WERI-Rb-1 (cell line): ENCODE data around the gene C1QTNF6.

ENCODE experiments used
- DNase-seq: peaks from one replicate; pipeline ENCODE4 v3.0.0-alpha.2; 2020
- H3K27ac ChIP-seq: fragments of 250-450 bp; sonication (Bioruptor Pico); 2 replicates; pipeline ENCODE4 v1.5.1; 2020; ENCODE audit warnings: mild to moderate bottlenecking, moderate library complexity
- H3K27me3 ChIP-seq: fragments of 250-450 bp; sonication (Bioruptor Pico); 2 replicates; pipeline ENCODE4 v1.5.1; 2021; ENCODE audit warnings: mild to moderate bottlenecking, low read depth, moderate library complexity; ENCODE audit not compliant: insufficient read depth, severe bottlenecking
- H3K36me3 ChIP-seq: fragments of 250-450 bp; sonication (Bioruptor Pico); 2 replicates; pipeline ENCODE4 v1.5.1; 2020; ENCODE audit warnings: mild to moderate bottlenecking, moderate library complexity
- H3K4me3 ChIP-seq: 2 replicates; pipeline ENCODE4 v1.5.1; 2011; ENCODE audit warnings: low read depth, mild to moderate bottlenecking, control low read depth, low read length
- H3K9me3 ChIP-seq: fragments of 250-450 bp; sonication (Bioruptor Pico); 2 replicates; pipeline ENCODE4 v1.5.1; 2021; ENCODE audit warnings: mild to moderate bottlenecking, moderate library complexity; ENCODE audit not compliant: severe bottlenecking
- CTCF ChIP-seq: IDR thresholded peaks from 2 replicates; pipeline ENCODE4 v1.5.1; 2011; ENCODE audit warnings: low read depth, mild to moderate bottlenecking, control low read depth, inconsistent platforms, low read length

The C1QTNF6 gene

GRCh38 chr22:37232140-37232998 is 44.3 kb upstream of the C1QTNF6 start:
- no peak overlapping the region for H3K4me3 ChIP-seq
- H3K9me3 ChIP-seq: no peaks in the 10 kb centered on the region
- no peak for DNase-seq
- H3K27me3 ChIP-seq: no peaks in the 10 kb centered on the region
- no peak for TF ChIP-seq CTCF
- no peak overlapping the region for H3K27ac ChIP-seq
- H3K36me3 ChIP-seq: no peaks in the 10 kb centered on the region

GRCh38 chr22:37231406-37232139 is 43.5 kb upstream of the C1QTNF6 start:
- Histone ChIP-seq H3K27me3 (no peaks in the 10 kb centered on the region), H3K4me3 (no peak overlapping the region), H3K36me3 (no peaks in the 10 kb centered on the region), H3K27ac (no peak overlapping the region), H3K9me3 (no peaks in the 10 kb centered on the region)
- no peak for TF ChIP-seq CTCF
- no peak for DNase-seq

GRCh38 chr22:37230673-37231405 is 42.8 kb upstream of the C1QTNF6 start:
- H3K36me3 ChIP-seq: no peaks in the 10 kb centered on the region
- no peaks in the 10 kb centered on the region for H3K9me3 ChIP-seq
- no peak for TF ChIP-seq CTCF
- H3K27me3 ChIP-seq: no peaks in the 10 kb centered on the region
- H3K27ac ChIP-seq: no peak overlapping the region
- DNase-seq: no peak
- H3K4me3 ChIP-seq: no peak overlapping the region

DNA sequence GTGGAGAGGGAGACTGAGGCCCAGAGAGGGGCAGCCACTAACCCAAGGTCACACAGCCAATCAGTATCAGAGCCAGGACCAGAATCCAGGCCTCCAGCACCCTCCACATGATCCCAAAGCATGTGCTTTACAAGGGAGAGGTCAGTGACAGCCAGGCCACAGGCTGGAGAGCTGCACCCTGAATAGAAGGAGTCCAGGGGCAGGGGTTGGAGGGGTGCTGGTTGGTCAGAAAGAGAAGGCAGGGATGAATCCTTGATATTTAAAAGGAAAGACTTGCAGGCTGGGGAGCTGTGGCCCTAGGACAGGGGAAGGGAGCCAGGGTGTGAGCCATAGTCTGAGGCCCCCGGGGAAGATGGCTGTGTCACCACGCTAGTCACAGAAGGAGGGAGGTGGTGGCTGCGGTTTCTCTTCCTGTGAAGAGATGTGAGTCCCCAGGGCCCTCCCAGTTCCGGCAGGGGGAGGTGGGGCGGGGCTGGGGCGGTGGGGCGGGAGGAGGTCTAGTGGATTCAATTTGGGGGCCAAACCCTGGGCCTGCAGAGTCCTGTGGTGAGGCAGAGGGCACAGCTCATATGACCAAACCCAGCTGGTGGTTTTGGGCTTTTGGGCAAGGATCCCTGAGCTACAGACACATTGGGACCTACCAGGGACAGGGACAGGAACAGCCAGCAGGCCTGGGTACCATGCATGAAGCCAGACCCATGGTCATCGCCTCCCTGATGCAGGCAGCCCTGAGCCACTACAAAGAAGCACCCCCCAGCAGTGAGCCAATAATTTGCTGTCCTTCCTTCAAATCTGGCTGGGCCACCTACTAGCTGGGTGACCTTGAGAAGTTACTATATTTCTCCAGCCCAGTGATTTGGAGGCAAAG is 42.0 kb upstream of the C1QTNF6 start:
- DNase-seq: no peak
- Histone ChIP-seq H3K4me3 (no peak overlapping the region), H3K36me3 (no peaks in the 10 kb centered on the region), H3K27ac (peak overlapping the region; percentile 63), H3K9me3 (no peaks in the 10 kb centered on the region), H3K27me3 (no peaks in the 10 kb centered on the region)
- no peak for TF ChIP-seq CTCF

- peak overlapping the region; percentile 63 for H3K27ac ChIP-seq
- no peaks in the 10 kb centered on the region for H3K27me3 ChIP-seq
- H3K4me3 ChIP-seq: no peak overlapping the region
- no peak for TF ChIP-seq CTCF
- no peaks in the 10 kb centered on the region for H3K36me3 ChIP-seq
- peak; percentile 85 for DNase-seq
- H3K9me3 ChIP-seq: no peaks in the 10 kb centered on the region
Measured at GRCh38 chr22:37229012-37229804, 41.2 kb upstream of the C1QTNF6 start.
